Ovary (tissue), 9 donors: ENCODE measurements around the gene GNE. TPM values are rescaled to one million over a fixed set of nuclear protein-coding genes. Genes with fewer than 3 reads are reported as not detected.
"Not testable (repeated sequence)": the region's sequence is repeated elsewhere in the genome, so short reads cannot be mapped to it uniquely, and the experiment has no call there.

Experiments used
- DNase-seq, 5 donors: peaks; one replicate each; pipeline ENCODE4 v3.0.0-alpha.2; 2019 to 2020
- H3K27ac ChIP-seq, 2 donors: fragments of 200-600 bp; one replicate each; pipeline versions ENCODE4 v1.5.1 to v1.8.0; 2019 to 2022
- H3K27me3 ChIP-seq: fragments of 200-600 bp; one replicate; pipeline ENCODE4 v1.8.0; 2022
- H3K36me3 ChIP-seq: fragments of 200-600 bp; sonication (generic); one replicate; pipeline ENCODE4 v1.5.1; 2019
- H3K4me1 ChIP-seq: one replicate; pipeline ENCODE4 v1.8.1; 2013; ENCODE audit warnings: mild to moderate bottlenecking, moderate library complexity; ENCODE audit not compliant: insufficient read depth
- H3K4me3 ChIP-seq: fragments of 200-600 bp; sonication (generic); one replicate; pipeline ENCODE4 v1.5.1; 2017
- H3K9me3 ChIP-seq, 2 donors: fragments of 200-600 bp in 1 of 2; sonication (generic) in 1 of 2; one replicate each; pipeline versions ENCODE4 v1.5.1 to v1.8.1; 2013 to 2019; ENCODE audit warnings: mild to moderate bottlenecking in 1 of 2, moderate library complexity in 1 of 2
- CTCF ChIP-seq, 3 donors: fragments of 450-650 bp in 2 of 3; fragments of 200-600 bp in 1 of 3; IDR thresholded peaks; one replicate each; pipeline versions ENCODE4 v1.5.1 to v1.8.0; 2016 to 2022; ENCODE audit warnings: antibody characterized with exemption in 3 of 3, mild to moderate bottlenecking in 1 of 3
- EP300 ChIP-seq: sonication (generic); formaldehyde crosslinking; IDR thresholded peaks from one replicate; pipeline ENCODE4 v1.6.1; 2017; ENCODE audit warnings: antibody characterized with exemption
- POLR2A ChIP-seq: fragments of 450-650 bp; IDR thresholded peaks from one replicate; pipeline ENCODE4 v1.6.1; 2017; ENCODE audit warnings: antibody characterized with exemption, mild to moderate bottlenecking, moderate library complexity
- WGBS, 3 donors: extraction: QIAGEN DNeasy Blood & Tissue Kit in 1 of 3; methylation state at CpG; one replicate each; pipeline versions ENCODE4 v1.1.5 to v1.1.7; 2013 to 2017; 5-methylcytosine and 5-hydroxymethylcytosine counted together
- intact Hi-C, 4 donors: fragments of 100-400 bp; cut with DNase I; formaldehyde crosslinking; loops; one replicate each; pipeline versions ENCODE4 v1.11.0 to v1.15.1; 2022 to 2023
- polyA plus RNA-seq, 2 donors: library from polyadenylated mRNA; stranded (reverse); fragments of 200-250 nt in 1 of 2; fragments of 350-450 nt in 1 of 2; fragmentation: Illumina TruSeq in 1 of 2; extraction: RNeasy Lipid Tissue Mini Kit (QIAGEN cat#74804) in 1 of 2; gene quantifications; one replicate each; pipeline ENCODE4 v1.2.3, GENCODE V29; 2013 to 2014
- total RNA-seq, 7 donors: library from RNA; depleted of rRNA in 2 of 7; stranded (reverse); fragments of >200 nt in 2 of 7; fragmentation: NEBNext Ultra II Directional in 3 of 7; extraction: Animal tissue kit (Norgen Biotek cat#: 25700) in 3 of 7; gene quantifications; one replicate each; pipeline versions ENCODE4 v1.1.0 to v1.2.4, GENCODE V29; 2016 to 2023
- donor health status: DM: no; HTN: no; CAD: no; lungs with moderate emphysema.
- donor health status: DM: no; HTN: no; CAD: no.
- donor health status: Bipolar disorder and iron deficiency.
- donor health status: DM: yes; HTN: yes; CAD: no.
- donor health status: DM: no; HTN: no; CAD: no.
- donor health status: DM: yes; HTN: yes; CAD: no.

GNE gene
- total and polyA plus RNA-seq, 9 donors, result 13.0 to 34.1 (median 22.9) TPM

GRCh38 chr9:36177571-36177970 is 80.7 kb downstream of the GNE start:
- 49 to 67% (median 57%) methylated on average over 4 of the region's 4 CpGs for WGBS, 3 donors
- intact Hi-C loops, result loop anchor here in 2 of 4 donors (10.0 kb wide), 3 partner anchors 53 to 223 kb away; partner anchors contain the start of gene OR2S2 (in 1 of the 2)
- Histone ChIP-seq H3K27ac (no peak overlapping the region), H3K4me1 (no peaks in the 10 kb centered on the region), H3K4me3 (no peak overlapping the region), H3K36me3 (no peaks in the 10 kb centered on the region), H3K27me3 (no peaks in the 10 kb centered on the region), H3K9me3 (no peaks in the 10 kb centered on the region)
- TF ChIP-seq CTCF (IDR thresholded peaks at IDR 0.05) (no peak), POLR2A (no peak), EP300 (no peak)
- no peak for DNase-seq

- H3K36me3 ChIP-seq, DNase-seq, H3K4me3 ChIP-seq, H3K4me1 ChIP-seq, H3K9me3 ChIP-seq, H3K27me3 ChIP-seq, H3K27ac ChIP-seq: not testable (repeated sequence)
- 94 to 96% (median 94%) methylated on average over 10 of the region's 10 CpGs for WGBS, 3 donors
- intact Hi-C loops, result loop anchor here in 2 of 4 donors (10.0 kb wide), 3 partner anchors 52 to 222 kb away; partner anchors contain the start of gene OR2S2 (in 1 of the 2)
Measured at GRCh38 chr9:36176496-36176895, 81.8 kb downstream of the GNE start.

GRCh38 chr9:36175209-36175608 is 83.0 kb downstream of the GNE start:
- not testable (repeated sequence) for H3K4me3 ChIP-seq, H3K27ac ChIP-seq, H3K27me3 ChIP-seq, H3K4me1 ChIP-seq, DNase-seq, H3K36me3 ChIP-seq, H3K9me3 ChIP-seq
- 88 to 92% (median 92%) methylated on average over 3 of the region's 3 CpGs for WGBS, 3 donors
- intact Hi-C loops, result loop anchor here in 2 of 4 donors (10.0 kb wide), 3 partner anchors 50 to 220 kb away; partner anchors contain the start of gene OR2S2 (in 1 of the 2)

GRCh38 chr9:36174731-36175130 is 83.5 kb downstream of the GNE start:
- Histone ChIP-seq H3K4me3 (no peak overlapping the region), H3K4me1 (no peaks in the 10 kb centered on the region), H3K27me3 (no peaks in the 10 kb centered on the region), H3K36me3 (no peaks in the 10 kb centered on the region), H3K27ac (no peak overlapping the region), H3K9me3 (no peaks in the 10 kb centered on the region)
- intact Hi-C loops, result loop anchor here in 2 of 4 donors (10.0 kb wide), 3 partner anchors 50 to 220 kb away; partner anchors contain the start of gene OR2S2 (in 1 of the 2)
- 72 to 77% (median 75%) methylated on average over 3 of the region's 3 CpGs for WGBS, 3 donors
- DNase-seq, result peak in 1 of 5 donors; percentile 3
- no peak for TF ChIP-seq POLR2A

- TF ChIP-seq EP300 (no peak), CTCF (IDR thresholded peaks at IDR 0.05) (no peak), POLR2A (no peak)
- no peaks in the 10 kb centered on the region for H3K36me3 ChIP-seq
- DNase-seq, result peak in 1 of 5 donors; percentile 7
- H3K4me1 ChIP-seq, result no peaks in the 10 kb centered on the region
- no peak overlapping the region for H3K27ac ChIP-seq
- intact Hi-C loops, result loop anchor here in 2 of 4 donors (10.0 kb wide), 3 partner anchors 49 to 219 kb away; partner anchors contain the start of gene OR2S2 (in 1 of the 2)
- 78 to 81% (median 80%) methylated on average over 7 of the region's 7 CpGs for WGBS, 3 donors
- no peak overlapping the region for H3K4me3 ChIP-seq
- H3K27me3 ChIP-seq, result no peaks in the 10 kb centered on the region
- no peaks in the 10 kb centered on the region for H3K9me3 ChIP-seq
Measured at GRCh38 chr9:36174271-36174670, 84.0 kb downstream of the GNE start.

- no peak overlapping the region for H3K4me3 ChIP-seq
- H3K36me3 ChIP-seq, result no peaks in the 10 kb centered on the region
- intact Hi-C loops, result loop anchor here in 2 of 4 donors (10.0 kb wide), 3 partner anchors 49 to 219 kb away; partner anchors contain the start of gene OR2S2 (in 1 of the 2)
- no peaks in the 10 kb centered on the region for H3K4me1 ChIP-seq
- no peaks in the 10 kb centered on the region for H3K9me3 ChIP-seq
- DNase-seq, result peak in 1 of 5 donors; percentile 3
- H3K27me3 ChIP-seq, result no peaks in the 10 kb centered on the region
- H3K27ac ChIP-seq, result no peak overlapping the region
- 93 to 98% (median 94%) methylated on average over 2 of the region's 2 CpGs for WGBS, 3 donors
- TF ChIP-seq POLR2A (no peak), EP300 (no peak), CTCF (IDR thresholded peaks at IDR 0.05) (no peak)
Measured at GRCh38 chr9:36173861-36174260, 84.4 kb downstream of the GNE start.
